GM19372 (cell line): ENCODE measurements around the gene CHRM1.
A peak's percentile ranks its signal among the peaks of the same experiment; 100 is the strongest.

Source experiments
- ATAC-seq: cut with Tn5 transposase; IDR thresholded peaks from one replicate; pipeline ENCODE4 v1.9.1; 2021; ENCODE audit warnings: mild to moderate bottlenecking, low read depth, moderate library complexity; ENCODE audit not compliant: unreplicated experiment

The CHRM1 gene

GRCh38 chr11:62908468-62909072 lies 12.6 kb downstream of the CHRM1 start:
- ATAC-seq, result no peak

- ATAC-seq, result no peak
Measured at GRCh38 chr11:62905927-62906531, 15.1 kb downstream of the CHRM1 start.

GRCh38 chr11:62905296-62905695 lies 15.9 kb downstream of the CHRM1 start:
- no peak for ATAC-seq

GRCh38 chr11:62902932-62903331 lies 18.2 kb downstream of the CHRM1 start:
- ATAC-seq, result no peak

- no peak for ATAC-seq
Measured at GRCh38 chr11:62898027-62898426, 23.1 kb downstream of the CHRM1 start.

- ATAC-seq, result no peak
Measured at GRCh38 chr11:62897311-62897710, 23.9 kb downstream of the CHRM1 start.

GRCh38 chr11:62896049-62896448 lies 25.1 kb downstream of the CHRM1 start:
- ATAC-seq, result no peak

GRCh38 chr11:62895501-62895900 lies 25.7 kb downstream of the CHRM1 start:
- ATAC-seq, result no peak

GRCh38 chr11:62892077-62892922 lies 28.9 kb downstream of the CHRM1 start:
- no peak for ATAC-seq

- ATAC-seq, result no peak
Measured at GRCh38 chr11:62889484-62890437, 31.4 kb downstream of the CHRM1 start.

- no peak for ATAC-seq
Measured at GRCh38 chr11:62889126-62889483, 32.1 kb downstream of the CHRM1 start.

- no peak for ATAC-seq
Measured at GRCh38 chr11:62888406-62888805, 32.8 kb downstream of the CHRM1 start.

GRCh38 chr11:62885137-62885750 lies 35.9 kb downstream of the CHRM1 start:
- ATAC-seq, result no peak

GRCh38 chr11:62883673-62884072 lies 37.5 kb downstream of the CHRM1 start:
- no peak for ATAC-seq

GRCh38 chr11:62882788-62883501 lies 38.2 kb downstream of the CHRM1 start:
- ATAC-seq, result no peak

- ATAC-seq, result no peak
Measured at GRCh38 chr11:62882431-62882749, 38.8 kb downstream of the CHRM1 start.

- ATAC-seq, result peak; percentile 26
Measured at GRCh38 chr11:62881579-62882430, 39.4 kb downstream of the CHRM1 start.

GRCh38 chr11:62880803-62881578 lies 40.2 kb downstream of the CHRM1 start, which contains the start of gene SLC3A2:
Gene SLC3A2, plus strand, starts transcription at chr11:62880896. Its CDS starts 128 bp downstream, at chr11:62881024.
- ATAC-seq, result peak; percentile 76
